HepG2 (cell line): ENCODE data around the gene SHC1. TPM values are rescaled to one million over a fixed set of nuclear protein-coding genes. Genes with fewer than 3 reads are reported as not detected.
A peak's percentile ranks its signal among the peaks of the same experiment; 100 is the strongest.

ENCODE experiments used
- ATAC-seq: fragments of 200-7000 bp; cut with Tn5 transposase; 3 replicates; pipeline ENCODE4 v1.9.1; 2020; ENCODE audit warnings: mild to moderate bottlenecking, moderate library complexity
- BruUV-seq: library from RNA; stranded (reverse); fragments of 400-500 nt; replicated peaks from 2 replicates; lab custom pipeline; 2021; lab: Mats Ljungman, UMichigan
- CTCF ChIA-PET: fragments of 300-600 bp; formaldehyde crosslinking; extraction: SDS; loops from one replicate; lab custom pipeline; 2021; ENCODE audit warnings: low total read pairs, inconsistent platforms, low intra/inter-chr PET ratio; lab: Yijun Ruan, JAX
- POLR2A ChIA-PET: fragments of 350-600 bp; sonication (Branson Sonifier 250); formaldehyde crosslinking; loops from one replicate; lab custom pipeline; 2020; ENCODE audit warnings: antibody characterized with exemption, inconsistent platforms; lab: Yijun Ruan, JAX
- DNase-seq: peaks from one replicate; pipeline ENCODE4 v3.0.0-alpha.2; 2015; ENCODE audit warnings: low spot score
- FAIRE-seq: peaks from 3 replicates; lab custom pipeline; 2011; peaks lifted over from hg19 to GRCh38; lab: Jason Lieb, UNC
- H2AFZ ChIP-seq: one replicate; pipeline ENCODE4 v1.6.1; 2011; ENCODE audit warnings: low read length, inconsistent platforms
- H3K27ac ChIP-seq: fragments of 300-600 bp; 3 replicates; pipeline ENCODE4 v1.8.0; 2011; ENCODE audit warnings: mixed run types, mild to moderate bottlenecking, mixed read lengths, low read length, inconsistent platforms; ENCODE audit not compliant: insufficient read depth; ENCODE audit errors: extremely low read length
- H3K27me3 ChIP-seq, 2 experiments: fragments of 200-600 bp in 1 of 2; 2 replicates in 1 of 2; 3 replicates in 1 of 2; pipeline versions ENCODE4 v1.6.0 to v1.8.0; 2011; ENCODE audit warnings: low read length in 2 of 2, mild to moderate bottlenecking in 2 of 2, moderate library complexity in 2 of 2, inconsistent platforms in 1 of 2; ENCODE audit not compliant: insufficient read depth in 2 of 2, control insufficient read depth in 1 of 2
- H3K36me3 ChIP-seq, 2 experiments: fragments of 200-600 bp in 1 of 2; replicated peaks in 1 of 2; 2 replicates in 1 of 2; 3 replicates in 1 of 2; pipeline versions ENCODE4 v1.5.1 to v1.8.0; 2011; ENCODE audit warnings: low read length in 2 of 2, inconsistent platforms in 1 of 2; ENCODE audit not compliant: insufficient read depth in 2 of 2, control insufficient read depth in 1 of 2
- H3K4me1 ChIP-seq: 2 replicates; pipeline ENCODE4 v1.5.1; 2012; ENCODE audit warnings: low read length, inconsistent platforms; ENCODE audit not compliant: insufficient read depth
- H3K4me2 ChIP-seq: 2 replicates; pipeline ENCODE4 v1.6.0; 2011; ENCODE audit warnings: low read depth, low read length, inconsistent platforms
- H3K4me3 ChIP-seq, 3 experiments: fragments of 200-600 bp in 1 of 3; sonication (generic), shearing (Covaris generic) in 1 of 3; replicated peaks in 1 of 3; 2 replicates each; pipeline ENCODE4 v1.5.1; 2011 to 2016; ENCODE audit warnings: low read length in 3 of 3, inconsistent platforms in 2 of 3, low read depth in 2 of 3, mild to moderate bottlenecking in 2 of 3, control low read depth in 1 of 3, mixed read lengths in 1 of 3; ENCODE audit not compliant: insufficient read depth in 1 of 3
- H3K79me2 ChIP-seq: one replicate; pipeline ENCODE4 v1.6.1; 2011; ENCODE audit warnings: low read length, inconsistent platforms; ENCODE audit not compliant: insufficient read depth
- H3K9ac ChIP-seq: 2 replicates; pipeline ENCODE4 v1.6.0; 2011; ENCODE audit warnings: mild to moderate bottlenecking, low read depth, low read length, inconsistent platforms; ENCODE audit not compliant: insufficient read depth
- H3K9me3 ChIP-seq: 2 replicates; pipeline ENCODE4 v1.5.1; 2012; ENCODE audit warnings: mild to moderate bottlenecking, low read length
- H4K20me1 ChIP-seq: 2 replicates; pipeline ENCODE4 v1.6.0; 2011; ENCODE audit warnings: inconsistent platforms, mild to moderate bottlenecking, low read length, moderate library complexity; ENCODE audit not compliant: insufficient read depth
- ADNP ChIP-seq: sonication (generic); formaldehyde crosslinking; IDR thresholded peaks from 2 replicates; pipeline ENCODE4 v1.4.0; 2020; ENCODE audit warnings: missing genetic modification reagents
- ATF3 ChIP-seq: sonication (generic); formaldehyde crosslinking; IDR thresholded peaks from 2 replicates; pipeline ENCODE4 v1.4.0; 2020; ENCODE audit warnings: missing genetic modification reagents
- CEBPB ChIP-seq: IDR thresholded peaks from 2 replicates; pipeline ENCODE4 v1.6.1; 2011; ENCODE audit warnings: low read depth, low read length, improper control_type of control experiment, borderline replicate concordance
- KDM1A ChIP-seq: IDR thresholded peaks from 2 replicates; pipeline ENCODE4 v1.6.1; 2016; ENCODE audit warnings: missing compliant biosample characterization
- MAF1 ChIP-seq: sonication (generic); formaldehyde crosslinking; IDR thresholded peaks from 2 replicates; pipeline ENCODE4 v1.5.0; 2020; ENCODE audit warnings: missing genetic modification reagents, borderline replicate concordance
- POLR2A ChIP-seq, 2 experiments: IDR thresholded peaks; 2 replicates each; pipeline ENCODE4 v1.6.1; 2011; ENCODE audit warnings: low read depth in 2 of 2, low read length in 2 of 2, mild to moderate bottlenecking in 1 of 2, moderate library complexity in 1 of 2; ENCODE audit not compliant: insufficient read depth in 1 of 2
- SOX6 ChIP-seq, 2 experiments: fragments of 450-650 bp in 1 of 2; sonication (generic) in 1 of 2; formaldehyde crosslinking in 1 of 2; IDR thresholded peaks; 2 replicates each; pipeline versions ENCODE4 v1.4.0 to v1.6.1; 2017 to 2020; ENCODE audit warnings: antibody characterized with exemption in 1 of 2, mild to moderate bottlenecking in 1 of 2, missing genetic modification reagents in 1 of 2
- TARDBP ChIP-seq: sonication (generic); formaldehyde crosslinking; IDR thresholded peaks from 2 replicates; pipeline ENCODE4 v1.8.0; 2022; ENCODE audit warnings: mild to moderate bottlenecking, missing genetic modification reagents
- THRA ChIP-seq: sonication (generic); formaldehyde crosslinking; IDR thresholded peaks from 2 replicates; pipeline ENCODE4 v1.4.0; 2020; ENCODE audit warnings: missing genetic modification reagents, borderline replicate concordance
- ZBTB33 ChIP-seq: sonication (generic); formaldehyde crosslinking; IDR thresholded peaks from 2 replicates; pipeline ENCODE4 v1.4.0; 2020; ENCODE audit warnings: missing genetic modification reagents
- ZC3H4 ChIP-seq: sonication (generic); formaldehyde crosslinking; IDR thresholded peaks from 2 replicates; pipeline ENCODE4 v1.4.0; 2020; ENCODE audit warnings: missing genetic modification reagents, borderline replicate concordance
- ZFY ChIP-seq: sonication (generic); formaldehyde crosslinking; IDR thresholded peaks from 2 replicates; pipeline ENCODE4 v1.4.0; 2020; ENCODE audit warnings: missing genetic modification reagents
- ZMYM3 ChIP-seq: sonication (generic); formaldehyde crosslinking; IDR thresholded peaks from 2 replicates; pipeline ENCODE4 v1.5.1; 2020; ENCODE audit warnings: mild to moderate bottlenecking, missing genetic modification reagents
- ZNF878 ChIP-seq: sonication (generic); formaldehyde crosslinking; IDR thresholded peaks from 2 replicates; pipeline ENCODE4 v1.8.1; 2023; ENCODE audit warnings: mild to moderate bottlenecking, missing genetic modification reagents, moderate library complexity
- WGBS: methylation state at CpG from one replicate; pipeline ENCODE4 v1.1.6; 2017; ENCODE audit warnings: low lambda C conversion rate; 5-methylcytosine and 5-hydroxymethylcytosine counted together
- in situ Hi-C: cut with HindIII; loops from 2 replicates; pipeline ENCODE4 v1.10.0; 2017; ENCODE audit warnings: low pct_unique_long_range_greater_than_20kb; ENCODE audit not compliant: extremely low pct_ligation_motif_present
- intact Hi-C: fragments of 100-400 bp; cut with micrococcal nuclease; formaldehyde crosslinking; loops from one replicate; pipeline ENCODE4 v1.10.0; 2022; ENCODE audit not compliant: unreplicated experiment
- polyA plus RNA-seq, 8 experiments: library from polyadenylated mRNA; depleted of rRNA in 3 of 8; stranded (reverse) in 7 of 8; unstranded in 1 of 8; fragments of >200 nt; fragmentation: Illumina TruSeq in 4 of 8; extraction: Trizol in 4 of 8; gene quantifications; 2 replicates each; pipeline versions ENCODE4 v1.2.1 to v1.2.3, GENCODE V29; 2011 to 2016; ENCODE audit warnings: low read depth in 4 of 8, missing spikeins in 1 of 8, mixed read lengths in 1 of 8; ENCODE audit not compliant: insufficient read depth in 1 of 8
- total RNA-seq, 5 experiments: library from RNA; depleted of rRNA; stranded (reverse); fragments of >200 nt; fragmentation: Illumina TruSeq; extraction: Trizol; gene quantifications; 2 replicates each; pipeline ENCODE4 v1.2.3, GENCODE V29; 2016; ENCODE audit warnings: low read depth in 1 of 5
- TF ChIP-seq, protein P1 (sequence below): sonication (generic); formaldehyde crosslinking; IDR thresholded peaks from 2 replicates; pipeline ENCODE4 v1.5.0; 2020; ENCODE audit warnings: mild to moderate bottlenecking, missing genetic modification reagents
- TF ChIP-seq, protein P2 (sequence below): sonication (generic); formaldehyde crosslinking; IDR thresholded peaks from 2 replicates; pipeline ENCODE4 v1.4.0; 2020; ENCODE audit warnings: missing genetic modification reagents, mild to moderate bottlenecking, borderline replicate concordance

SHC1 gene
- total and polyA plus RNA-seq, 2 of the 13 experiments (the other 11 are each of a cell fraction or from before 2014, with no cell fraction given): 52.0 to 137 TPM

- no peak for TF ChIP-seq ATF3 (CRISPR knock-in tag)
- TF ChIP-seq, all 625 proteins: peak for 0
These were observed 4.4 kb downstream of the SHC1 start (continued) for GRCh38 chr1:154966111-154966510.

- BruUV-seq: no TSS peak
- CTCF ChIA-PET: no interaction called here
- intact Hi-C loops (no loop called here), in situ Hi-C loops (loop anchor here (5.0 kb wide), 1 partner anchor 33 kb away; no protein-coding TSS in a partner anchor)
- no peak overlapping the region for H3K9ac ChIP-seq
- peaks cover 35% of the 10 kb centered on the region for H3K79me2 ChIP-seq
- peaks cover 23 to 62% of the 10 kb centered on the region in 2 experiments for H3K36me3 ChIP-seq
- H3K4me1 ChIP-seq: peaks cover 60% of the 10 kb centered on the region
- H3K9me3 ChIP-seq: no peaks in the 10 kb centered on the region
- no peaks in the 10 kb centered on the region; a peak in 1 of 5 replicates for H3K27me3 ChIP-seq
- H2AFZ ChIP-seq: no peak overlapping the region
- ATAC-seq (no peak), FAIRE-seq (no peak), DNase-seq (no peak)
- POLR2A ChIA-PET: interaction anchor here (0.7 to 8.3 kb wide), 5 partner anchors 9 to 28 kb away, joined by 3 to 148 read pairs (median 5); partner anchors contain the start of genes CKS1B, FLAD1, PBXIP1 and PMVK
- no peaks in the 10 kb centered on the region for H4K20me1 ChIP-seq
- peak overlapping the region; percentile 51 for H3K27ac ChIP-seq
- H3K4me2 ChIP-seq: no peak overlapping the region
- WGBS: 74% methylated on average over 6 of the region's 6 CpGs
- H3K4me3 ChIP-seq: no peak overlapping the region
- TF ChIP-seq POLR2A (IDR thresholded peaks at IDR 0.05; ENCODE audit: insufficient read depth in 1 of 2, low read depth in 2 of 2, low read length in 2 of 2) (0 out of 4 replicates have a peak, but pooled peaks of 1 of the 2 experiments have one; percentile 25), ZMYM3 (CRISPR knock-in tag) (peak; percentile 45; the same call in 1 of the 2 replicates), SOX6 (IDR thresholded peaks at IDR 0.05) (no peak), SOX6 (CRISPR knock-in tag; IDR thresholded peaks at IDR 0.05) (peak; percentile 56; the same call in 1 of the 2 replicates), ZFY (CRISPR knock-in tag) (peak; percentile 30; the same call in 1 of the 2 replicates), TARDBP (CRISPR knock-in tag) (no peak), THRA (CRISPR knock-in tag) (0 out of 2 replicates have a peak, but pooled peaks have one; percentile 18), MAF1 (no peak), ZBTB33 (peak; percentile 34; the same call in 1 of the 2 replicates), ZC3H4 (CRISPR knock-in tag) (no peak), CEBPB (peak; percentile 71), ADNP (no peak), KDM1A (CRISPR knock-in tag) (peak; percentile 19; the same call in 1 of the 2 replicates), ZNF878 (no peak)
- TF ChIP-seq, protein P1, sequence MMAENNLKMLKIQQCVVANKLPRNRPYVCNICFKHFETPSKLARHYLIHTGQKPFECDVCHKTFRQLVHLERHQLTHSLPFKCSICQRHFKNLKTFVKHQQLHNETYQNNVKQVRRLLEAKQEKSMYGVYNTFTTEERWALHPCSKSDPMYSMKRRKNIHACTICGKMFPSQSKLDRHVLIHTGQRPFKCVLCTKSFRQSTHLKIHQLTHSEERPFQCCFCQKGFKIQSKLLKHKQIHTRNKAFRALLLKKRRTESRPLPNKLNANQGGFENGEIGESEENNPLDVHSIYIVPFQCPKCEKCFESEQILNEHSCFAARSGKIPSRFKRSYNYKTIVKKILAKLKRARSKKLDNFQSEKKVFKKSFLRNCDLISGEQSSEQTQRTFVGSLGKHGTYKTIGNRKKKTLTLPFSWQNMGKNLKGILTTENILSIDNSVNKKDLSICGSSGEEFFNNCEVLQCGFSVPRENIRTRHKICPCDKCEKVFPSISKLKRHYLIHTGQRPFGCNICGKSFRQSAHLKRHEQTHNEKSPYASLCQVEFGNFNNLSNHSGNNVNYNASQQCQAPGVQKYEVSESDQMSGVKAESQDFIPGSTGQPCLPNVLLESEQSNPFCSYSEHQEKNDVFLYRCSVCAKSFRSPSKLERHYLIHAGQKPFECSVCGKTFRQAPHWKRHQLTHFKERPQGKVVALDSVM (CRISPR knock-in tag): peak; percentile 97
- TF ChIP-seq, protein P2, sequence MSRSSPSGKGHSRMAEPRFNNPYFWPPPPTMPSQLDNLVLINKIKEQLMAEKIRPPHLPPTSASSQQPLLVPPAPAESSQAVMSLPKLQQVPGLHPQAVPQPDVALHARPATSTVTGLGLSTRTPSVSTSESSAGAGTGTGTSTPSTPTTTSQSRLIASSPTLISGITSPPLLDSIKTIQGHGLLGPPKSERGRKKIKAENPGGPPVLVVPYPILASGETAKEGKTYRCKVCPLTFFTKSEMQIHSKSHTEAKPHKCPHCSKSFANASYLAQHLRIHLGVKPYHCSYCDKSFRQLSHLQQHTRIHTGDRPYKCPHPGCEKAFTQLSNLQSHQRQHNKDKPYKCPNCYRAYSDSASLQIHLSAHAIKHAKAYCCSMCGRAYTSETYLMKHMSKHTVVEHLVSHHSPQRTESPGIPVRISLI (CRISPR knock-in tag): 0 out of 2 replicates have a peak, but pooled peaks have one; percentile 21
These were observed 6.2 kb downstream of the SHC1 start for GRCh38 chr1:154964359-154964758.
